Measurements from ENCODE around the gene FREY1.

FREY1 gene

GRCh38 chr11:45890886-45891550 lies 16.1 kb downstream of the FREY1 start (continued):
- TF ChIP-seq ZNF488 (tag by site-specific recombination; IDR thresholded peaks at IDR 0.05) (no peak), ZBTB21 (tag by site-specific recombination; IDR thresholded peaks at IDR 0.05) (no peak), ZNF600 (tag by site-specific recombination; IDR thresholded peaks at IDR 0.05) (no peak), ZFP37 (tag by site-specific recombination; IDR thresholded peaks at IDR 0.05) (no peak), ZNF664 (tag by site-specific recombination; IDR thresholded peaks at IDR 0.05) (no peak), ZNF26 (tag by site-specific recombination; IDR thresholded peaks at IDR 0.05) (no peak)

- H3K9me3 ChIP-seq (ENCODE audit: control insufficient read depth, insufficient read depth, low read depth, low read length), result no peaks in the 10 kb centered on the region
- H3K4me3 ChIP-seq (ENCODE audit: low read depth, low read length), result no peak overlapping the region
- CTCF ChIA-PET, result interaction anchor here (4.2 kb wide), 1 partner anchor 17 kb away, joined by 17 read pairs; no protein-coding TSS in a partner anchor
- POLR2A ChIA-PET, result interaction anchor here (1.3 kb wide), 1 partner anchor 28 kb away, joined by 3 read pairs; no protein-coding TSS in a partner anchor
- TF ChIP-seq INSM2 (tag by site-specific recombination; IDR thresholded peaks at IDR 0.05) (no peak), ZNF837 (tag by site-specific recombination; IDR thresholded peaks at IDR 0.05) (no peak), AEBP2 (tag by site-specific recombination; IDR thresholded peaks at IDR 0.05; ENCODE audit: borderline replicate concordance) (no peak), ZNF76 (tag by site-specific recombination; IDR thresholded peaks at IDR 0.05; ENCODE audit: borderline replicate concordance, low read depth) (no peak), ZNF514 (tag by site-specific recombination; IDR thresholded peaks at IDR 0.05) (no peak), ZNF621 (tag by site-specific recombination; IDR thresholded peaks at IDR 0.05) (no peak), ZNF639 (tag by site-specific recombination; IDR thresholded peaks at IDR 0.05) (no peak), PRDM10 (tag by site-specific recombination; IDR thresholded peaks at IDR 0.05) (no peak), ZNF830 (tag by site-specific recombination; IDR thresholded peaks at IDR 0.05; ENCODE audit: low read depth) (no peak), ZNF133 (tag by site-specific recombination; IDR thresholded peaks at IDR 0.05) (no peak), ZBTB6 (tag by site-specific recombination; IDR thresholded peaks at IDR 0.05) (no peak), ZFP41 (tag by site-specific recombination; IDR thresholded peaks at IDR 0.05; ENCODE audit: borderline replicate concordance) (no peak), ZNF561 (tag by site-specific recombination; IDR thresholded peaks at IDR 0.05; ENCODE audit: borderline replicate concordance) (no peak), SCRT2 (tag by site-specific recombination; IDR thresholded peaks at IDR 0.05) (no peak)
- no peaks in the 10 kb centered on the region for H3K4me1 ChIP-seq (ENCODE audit: control insufficient read depth, insufficient read depth, low read length)
- H3K27ac ChIP-seq (ENCODE audit: extremely low read depth, low read depth, low read length), result no peak overlapping the region
- no peaks in the 10 kb centered on the region for H3K36me3 ChIP-seq (ENCODE audit: control insufficient read depth in 2 of 2, insufficient read depth in 1 of 2, low read length in 2 of 2)
Measured at GRCh38 chr11:45889966-45890365, 17.1 kb downstream of the FREY1 start.

Data from HEK293 (cell line).